GM10248 (cell line): ENCODE data around the gene ANP32A.

ENCODE experiments used
- CTCF ChIA-PET: fragments of 300-600 bp; sonication (Branson Sonifier 250); formaldehyde crosslinking; extraction: SDS; loops from one replicate; lab custom pipeline; 2021; ENCODE audit warnings: antibody characterized with exemption; lab: Yijun Ruan, JAX
- POLR2A ChIA-PET: fragments of 350-650 bp; sonication (Branson Sonifier 250); formaldehyde crosslinking; extraction: SDS; loops from one replicate; lab custom pipeline; 2020; ENCODE audit warnings: antibody characterized with exemption; lab: Yijun Ruan, JAX
- DNase-seq: peaks from one replicate; pipeline ENCODE4 v3.0.0; 2012; ENCODE audit errors: extremely low spot score
- TF ChIP-seq, protein P1 (sequence below): IDR thresholded peaks from 2 replicates; pipeline ENCODE4 v1.5.1; 2012; ENCODE audit warnings: mild to moderate bottlenecking, low read depth; ENCODE audit errors: extremely low read depth, missing control alignments, control extremely low read depth

ANP32A gene

DNA sequence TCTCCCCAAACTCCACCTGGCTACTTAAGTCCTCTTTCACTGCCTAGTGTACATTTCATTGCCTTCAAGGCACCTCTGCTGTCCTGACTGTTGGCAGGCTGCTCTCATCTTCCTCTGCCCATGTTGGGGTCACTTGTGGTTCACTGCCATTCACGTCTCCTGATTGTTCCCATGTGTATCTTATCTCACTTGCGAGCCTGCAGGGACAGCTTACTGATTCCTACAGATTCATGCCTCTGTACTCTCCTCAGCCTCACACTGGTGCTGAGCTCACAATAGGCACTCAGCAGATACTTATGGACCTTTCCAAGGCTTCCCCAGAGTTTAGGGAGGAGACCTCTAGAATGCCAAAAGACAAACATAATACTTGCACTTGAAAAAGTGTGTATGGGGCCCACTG, 28.8 kb upstream of the ANP32A start:
- DNase-seq = no peak
- ChIA-PET POLR2A (no interaction called here), CTCF (interaction anchor here (2.2 kb wide), 1 partner anchor 25 kb away, joined by 7 read pairs; no protein-coding TSS in a partner anchor)
- TF ChIP-seq, protein P1, sequence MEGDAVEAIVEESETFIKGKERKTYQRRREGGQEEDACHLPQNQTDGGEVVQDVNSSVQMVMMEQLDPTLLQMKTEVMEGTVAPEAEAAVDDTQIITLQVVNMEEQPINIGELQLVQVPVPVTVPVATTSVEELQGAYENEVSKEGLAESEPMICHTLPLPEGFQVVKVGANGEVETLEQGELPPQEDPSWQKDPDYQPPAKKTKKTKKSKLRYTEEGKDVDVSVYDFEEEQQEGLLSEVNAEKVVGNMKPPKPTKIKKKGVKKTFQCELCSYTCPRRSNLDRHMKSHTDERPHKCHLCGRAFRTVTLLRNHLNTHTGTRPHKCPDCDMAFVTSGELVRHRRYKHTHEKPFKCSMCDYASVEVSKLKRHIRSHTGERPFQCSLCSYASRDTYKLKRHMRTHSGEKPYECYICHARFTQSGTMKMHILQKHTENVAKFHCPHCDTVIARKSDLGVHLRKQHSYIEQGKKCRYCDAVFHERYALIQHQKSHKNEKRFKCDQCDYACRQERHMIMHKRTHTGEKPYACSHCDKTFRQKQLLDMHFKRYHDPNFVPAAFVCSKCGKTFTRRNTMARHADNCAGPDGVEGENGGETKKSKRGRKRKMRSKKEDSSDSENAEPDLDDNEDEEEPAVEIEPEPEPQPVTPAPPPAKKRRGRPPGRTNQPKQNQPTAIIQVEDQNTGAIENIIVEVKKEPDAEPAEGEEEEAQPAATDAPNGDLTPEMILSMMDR = no peak

DNA sequence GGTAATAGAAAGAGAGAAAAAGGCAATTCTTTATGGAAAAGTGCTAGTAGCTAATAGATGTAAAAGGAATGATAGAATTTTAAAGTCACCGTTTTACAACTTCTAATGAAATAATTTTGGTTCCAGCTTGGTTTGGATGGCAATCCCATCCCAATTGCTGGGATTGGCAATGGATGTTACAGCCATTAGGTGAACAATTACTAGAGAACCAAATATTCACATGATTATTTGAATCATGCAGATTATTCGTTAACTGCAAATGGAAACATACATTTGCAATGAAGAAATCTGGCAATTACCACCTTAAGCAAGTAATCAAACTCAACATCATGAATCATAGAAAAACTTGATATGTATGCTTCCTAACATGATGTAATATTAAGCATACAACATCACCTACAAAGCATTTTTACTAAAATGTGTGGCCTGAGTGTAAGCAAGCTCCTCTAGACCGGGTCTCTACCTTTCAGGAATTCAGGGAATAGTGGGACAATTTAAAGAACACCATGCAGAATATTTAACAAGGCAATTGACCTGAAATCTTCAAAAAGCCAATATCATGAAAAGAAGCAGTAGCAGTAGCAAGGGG, 26.2 kb upstream of the ANP32A start:
- ChIA-PET CTCF (no interaction called here), POLR2A (no interaction called here)
- TF ChIP-seq, protein P1 = no peak
- no peak for DNase-seq

DNA sequence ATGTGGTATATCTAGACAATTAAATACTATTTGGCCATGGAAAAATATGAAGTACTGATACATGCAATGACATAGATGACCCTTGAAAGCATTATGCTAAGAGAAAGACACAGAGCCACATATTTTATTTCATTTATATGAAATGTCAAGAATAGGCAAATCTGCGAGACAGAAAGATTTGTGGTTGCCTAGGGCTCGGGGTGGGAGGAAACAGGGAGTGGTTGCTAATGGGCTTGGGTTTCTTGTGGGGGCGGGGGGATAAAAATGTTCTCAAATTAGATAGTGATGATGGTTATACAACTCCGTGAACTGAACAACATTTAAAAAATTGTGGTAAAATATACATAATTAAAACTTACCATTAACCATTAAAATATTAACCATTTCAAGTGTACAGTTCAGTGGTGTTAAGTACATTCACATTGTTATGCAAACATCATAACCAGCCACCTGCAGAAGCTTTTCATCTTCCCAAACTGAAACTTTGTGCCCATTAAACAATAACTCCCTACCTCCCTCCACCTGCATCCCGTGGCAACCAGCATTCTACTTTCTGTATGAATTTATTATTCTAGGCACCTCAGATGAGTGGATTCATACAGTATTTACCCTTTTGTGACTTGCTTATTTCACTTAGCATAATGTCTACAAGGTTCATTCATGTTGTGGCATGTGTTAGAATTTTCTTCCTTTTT, 24.3 kb upstream of the ANP32A start:
- no peak for DNase-seq
- POLR2A ChIA-PET = no interaction called here
- TF ChIP-seq, protein P1 = no peak
- CTCF ChIA-PET = interaction anchor here (1.4 kb wide), 1 partner anchor 12 kb away, joined by 4 read pairs; no protein-coding TSS in a partner anchor

DNA sequence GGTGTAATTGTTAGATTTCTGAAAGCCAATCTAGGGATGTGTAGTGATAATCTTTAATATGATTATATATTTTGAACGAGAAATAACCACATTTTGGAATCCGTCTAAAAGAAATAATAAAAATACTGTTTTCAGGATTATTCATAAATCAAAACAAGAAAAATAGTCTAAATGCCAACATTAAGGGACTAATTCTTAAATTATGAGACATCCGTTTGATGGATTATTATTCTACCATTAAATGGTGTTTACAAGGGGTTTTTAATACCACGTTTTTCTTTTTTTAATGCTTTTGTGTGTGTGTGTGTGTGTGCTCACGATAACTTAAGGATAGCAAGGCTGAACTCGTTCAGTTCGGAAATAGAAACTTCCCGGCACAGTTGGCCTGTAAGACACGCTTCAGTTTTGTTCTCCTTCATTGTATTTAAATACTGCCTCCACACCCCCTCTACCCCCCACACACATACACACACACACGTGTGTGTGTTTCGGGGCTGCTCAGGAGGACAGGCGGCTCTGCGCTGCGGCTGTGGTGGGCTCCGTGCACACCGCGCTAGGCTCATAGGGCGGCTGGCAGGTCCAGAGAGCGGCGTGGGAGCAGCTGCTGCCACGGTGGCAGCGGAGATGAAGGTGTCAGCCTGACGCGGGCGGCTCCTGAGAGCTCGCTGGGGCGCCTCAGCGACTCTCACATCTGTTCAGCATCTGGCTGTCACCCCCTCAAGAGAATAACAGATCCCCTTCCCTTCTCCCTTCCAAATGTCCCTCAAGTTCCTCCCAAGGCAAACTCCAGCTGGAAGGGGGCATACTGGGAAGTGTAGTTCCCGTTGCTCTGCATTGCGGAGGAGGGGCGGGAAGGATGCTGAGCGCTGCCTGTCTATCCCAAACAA, 23.0 kb upstream of the ANP32A start:
- CTCF ChIA-PET = interaction anchor here (0.8 to 1.4 kb wide), 2 partner anchors 11 to 15 kb away, joined by 4 read pairs; no protein-coding TSS in a partner anchor
- TF ChIP-seq, protein P1 = no peak
- POLR2A ChIA-PET = no interaction called here
- peak; percentile 26 for DNase-seq

DNA sequence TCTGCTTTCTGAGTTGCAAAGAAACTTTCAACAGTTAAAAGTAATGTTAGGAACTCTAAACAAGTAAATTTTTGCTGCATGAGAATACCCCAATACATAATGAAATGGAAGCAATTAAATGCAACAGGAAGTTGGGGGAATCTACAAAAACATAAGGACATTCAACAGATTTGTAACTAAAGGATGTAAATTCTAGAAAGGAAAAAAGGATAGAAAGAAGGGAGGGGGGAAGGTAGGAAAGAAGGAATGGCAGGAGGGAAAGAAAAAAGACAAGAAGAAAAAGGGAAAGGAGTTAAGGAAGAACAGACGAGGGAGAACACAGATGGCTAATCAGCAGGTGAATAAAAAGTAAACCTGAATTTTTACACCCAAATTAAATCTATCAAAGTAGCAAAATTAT, 22.3 kb upstream of the ANP32A start:
- DNase-seq = no peak
- CTCF ChIA-PET = interaction anchor here (1.0 kb wide), 1 partner anchor 8 kb away, joined by 3 read pairs; no protein-coding TSS in a partner anchor
- TF ChIP-seq, protein P1 = no peak
- POLR2A ChIA-PET = no interaction called here

DNA sequence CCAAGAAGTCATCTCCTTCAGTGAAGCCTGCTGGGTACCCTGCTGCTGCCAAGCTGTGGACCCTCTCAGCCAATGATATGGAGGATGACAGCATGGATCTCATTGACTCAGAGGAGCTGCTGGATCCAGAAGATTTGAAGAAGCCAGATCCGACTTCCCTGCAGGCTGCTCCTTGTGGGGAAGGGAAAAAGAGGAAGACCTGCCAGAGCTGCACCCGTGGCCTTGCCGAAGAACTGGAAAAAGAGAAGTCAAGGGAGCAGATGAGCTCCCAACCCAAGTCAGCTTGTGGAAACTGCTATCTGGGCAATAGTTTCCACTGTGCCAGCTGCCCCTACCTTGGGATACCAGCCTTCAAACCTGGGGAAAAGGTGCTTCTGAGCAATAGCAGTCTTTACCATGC, 13.7 kb upstream of the ANP32A start:
- no peak for DNase-seq
- CTCF ChIA-PET = interaction anchor here (0.8 to 3.1 kb wide), 4 partner anchors 9 to 103 kb away, joined by 3 to 16 read pairs (median 4); no protein-coding TSS in a partner anchor
- TF ChIP-seq, protein P1 = no peak
- POLR2A ChIA-PET = no interaction called here
